ENCODE results near the gene EVPLL.
"Not testable (repeated sequence)": the region's sequence is repeated elsewhere in the genome, so short reads cannot be mapped to it uniquely, and the experiment has no call there.

The EVPLL gene

DNA sequence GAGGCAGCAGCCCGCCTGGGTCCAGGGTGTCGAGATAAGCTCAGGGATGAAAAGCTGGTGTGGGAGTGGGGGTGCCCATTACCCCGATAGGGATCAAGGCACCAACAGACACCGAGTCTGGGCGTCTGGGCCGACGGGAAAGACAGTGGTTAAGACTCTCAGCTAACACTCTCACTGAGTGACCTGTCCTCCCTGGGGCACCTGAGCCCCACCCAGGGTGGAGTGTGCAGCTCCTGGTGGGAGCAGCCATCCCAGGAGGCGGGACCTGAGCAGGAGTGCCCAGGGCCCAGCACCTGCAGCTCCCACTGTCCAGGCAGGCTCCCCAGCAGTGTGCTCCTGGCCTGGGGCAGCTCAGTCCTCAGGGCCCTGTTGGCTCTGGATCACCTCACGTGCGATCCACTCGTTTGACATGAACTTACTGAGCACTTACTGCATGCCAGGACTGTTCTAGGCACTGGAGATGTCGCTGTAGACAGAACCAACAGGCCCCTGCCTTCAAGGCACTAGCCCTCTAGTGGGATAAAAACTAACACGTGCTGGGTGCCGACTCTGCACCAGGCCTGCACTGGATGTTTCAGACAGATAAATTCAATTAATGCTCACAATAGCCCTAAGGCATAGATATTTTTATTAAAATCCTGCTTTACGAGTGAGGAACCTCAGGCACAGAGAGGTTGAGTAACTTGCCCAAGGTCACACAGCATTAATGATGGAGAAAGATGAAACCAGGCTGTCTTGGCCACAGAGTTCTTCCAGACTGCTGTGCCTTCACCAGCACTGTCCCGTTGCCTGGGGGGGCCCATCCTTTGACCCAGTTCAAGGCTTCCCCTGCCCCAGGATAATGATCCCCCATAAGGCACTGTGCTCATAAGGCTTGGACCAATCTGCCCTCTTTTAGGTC, 1.9 kb downstream of the EVPLL start:
- TF ChIP-seq, protein P1, sequence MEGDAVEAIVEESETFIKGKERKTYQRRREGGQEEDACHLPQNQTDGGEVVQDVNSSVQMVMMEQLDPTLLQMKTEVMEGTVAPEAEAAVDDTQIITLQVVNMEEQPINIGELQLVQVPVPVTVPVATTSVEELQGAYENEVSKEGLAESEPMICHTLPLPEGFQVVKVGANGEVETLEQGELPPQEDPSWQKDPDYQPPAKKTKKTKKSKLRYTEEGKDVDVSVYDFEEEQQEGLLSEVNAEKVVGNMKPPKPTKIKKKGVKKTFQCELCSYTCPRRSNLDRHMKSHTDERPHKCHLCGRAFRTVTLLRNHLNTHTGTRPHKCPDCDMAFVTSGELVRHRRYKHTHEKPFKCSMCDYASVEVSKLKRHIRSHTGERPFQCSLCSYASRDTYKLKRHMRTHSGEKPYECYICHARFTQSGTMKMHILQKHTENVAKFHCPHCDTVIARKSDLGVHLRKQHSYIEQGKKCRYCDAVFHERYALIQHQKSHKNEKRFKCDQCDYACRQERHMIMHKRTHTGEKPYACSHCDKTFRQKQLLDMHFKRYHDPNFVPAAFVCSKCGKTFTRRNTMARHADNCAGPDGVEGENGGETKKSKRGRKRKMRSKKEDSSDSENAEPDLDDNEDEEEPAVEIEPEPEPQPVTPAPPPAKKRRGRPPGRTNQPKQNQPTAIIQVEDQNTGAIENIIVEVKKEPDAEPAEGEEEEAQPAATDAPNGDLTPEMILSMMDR (IDR thresholded peaks at IDR 0.05) = no peak
- no peak overlapping the region for H3K4me3 ChIP-seq
- no peak for DNase-seq (ENCODE audit: low spot score)
- no peak overlapping the region for H3K27ac ChIP-seq

DNA sequence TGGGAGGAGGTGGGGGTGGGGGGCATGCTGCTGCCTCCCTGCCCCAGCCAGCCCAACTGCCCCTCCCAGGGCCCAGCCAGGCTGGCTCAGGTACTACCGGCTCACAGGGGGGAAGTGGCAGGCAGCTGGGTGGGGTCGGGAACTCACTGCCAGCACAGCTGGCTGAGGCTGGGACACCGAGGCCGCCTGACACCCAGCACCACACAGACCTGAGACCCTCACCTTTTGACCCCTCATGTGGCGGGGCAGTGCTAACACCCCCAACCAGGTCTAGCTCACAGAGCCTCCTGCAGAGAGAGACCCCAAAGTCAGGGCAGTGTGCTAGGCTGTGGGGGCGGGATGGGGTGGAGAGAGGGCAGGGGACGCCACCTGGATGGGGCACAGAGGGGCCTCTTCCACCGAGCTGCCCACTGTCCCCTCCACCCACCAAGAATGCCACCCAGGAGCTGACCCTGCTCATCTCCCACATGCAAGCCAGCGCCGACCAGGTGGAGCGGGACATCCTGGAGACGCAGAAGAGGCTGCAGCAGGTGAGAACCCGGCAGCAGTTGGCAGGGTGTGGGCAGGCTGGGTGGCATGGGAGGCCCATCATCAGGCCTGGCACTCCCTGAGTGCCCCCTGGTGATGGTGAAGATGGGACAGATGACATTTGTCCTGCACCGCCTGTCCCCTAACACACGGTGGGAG, 3.0 kb downstream of the EVPLL start:
- no peak overlapping the region for H3K27ac ChIP-seq
- H3K4me3 ChIP-seq = no peak overlapping the region
- TF ChIP-seq, protein P1 (IDR thresholded peaks at IDR 0.05) = no peak
- no peak for DNase-seq (ENCODE audit: low spot score)

DNA sequence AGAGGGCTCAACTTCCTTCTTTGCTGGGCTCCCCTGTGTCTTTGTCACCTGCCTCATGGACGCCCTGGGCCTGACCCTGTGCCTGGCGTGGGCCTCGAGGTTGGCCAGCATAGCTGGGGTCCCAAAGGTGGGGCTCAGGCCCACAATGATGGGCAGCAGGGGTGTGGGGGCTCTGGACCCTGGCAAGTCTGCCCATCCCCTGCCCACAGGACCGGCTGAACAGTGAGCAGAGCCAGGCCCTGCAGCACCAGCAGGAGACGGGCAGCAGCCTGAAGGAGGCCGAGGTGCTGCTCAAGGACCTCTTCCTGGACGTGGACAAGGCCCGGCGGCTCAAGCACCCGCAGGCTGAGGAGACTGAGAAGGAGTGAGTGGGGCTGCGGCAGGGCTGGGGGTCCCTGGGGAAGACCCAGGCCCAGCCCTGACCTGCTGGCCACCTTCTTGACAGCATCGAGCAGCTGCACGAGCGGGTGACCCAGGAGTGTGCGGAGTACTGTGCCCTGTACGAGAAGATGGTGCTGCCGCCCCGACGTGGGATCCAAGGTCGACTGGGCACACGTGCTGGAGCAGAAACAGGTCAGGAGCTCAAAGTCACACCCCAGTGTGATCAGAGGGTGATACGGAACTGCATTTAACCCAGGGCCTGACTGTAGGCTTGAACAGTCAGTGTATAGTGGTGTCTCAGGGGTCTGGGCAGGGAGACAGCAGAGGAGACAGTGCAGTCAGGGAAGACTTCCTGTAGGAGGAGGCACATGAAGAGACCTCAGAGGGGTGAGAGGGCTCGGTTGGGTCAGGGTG, 3.8 kb downstream of the EVPLL start:
- TF ChIP-seq, protein P1 (IDR thresholded peaks at IDR 0.05) = no peak
- no peak overlapping the region for H3K27ac ChIP-seq
- DNase-seq (ENCODE audit: low spot score) = no peak
- no peak overlapping the region for H3K4me3 ChIP-seq

DNA sequence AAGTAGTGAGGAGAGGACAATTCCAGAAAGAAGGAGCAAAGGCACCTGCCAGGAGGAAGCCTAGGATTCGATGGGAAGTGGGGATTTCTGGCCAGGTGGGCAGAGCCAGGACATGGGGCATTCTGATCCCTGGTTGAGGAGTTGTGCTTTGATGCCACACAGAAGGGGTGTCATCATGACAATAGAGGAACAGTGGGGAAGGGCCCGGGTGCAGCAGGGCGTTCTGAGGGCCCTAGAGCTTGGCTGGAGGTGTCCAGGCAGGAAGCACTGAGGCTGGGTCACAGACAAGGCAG, 4.3 kb downstream of the EVPLL start:
- H3K4me3 ChIP-seq = no peak overlapping the region
- no peak for DNase-seq (ENCODE audit: low spot score)
- no peak overlapping the region for H3K27ac ChIP-seq
- TF ChIP-seq, protein P1 (IDR thresholded peaks at IDR 0.05) = no peak

DNA sequence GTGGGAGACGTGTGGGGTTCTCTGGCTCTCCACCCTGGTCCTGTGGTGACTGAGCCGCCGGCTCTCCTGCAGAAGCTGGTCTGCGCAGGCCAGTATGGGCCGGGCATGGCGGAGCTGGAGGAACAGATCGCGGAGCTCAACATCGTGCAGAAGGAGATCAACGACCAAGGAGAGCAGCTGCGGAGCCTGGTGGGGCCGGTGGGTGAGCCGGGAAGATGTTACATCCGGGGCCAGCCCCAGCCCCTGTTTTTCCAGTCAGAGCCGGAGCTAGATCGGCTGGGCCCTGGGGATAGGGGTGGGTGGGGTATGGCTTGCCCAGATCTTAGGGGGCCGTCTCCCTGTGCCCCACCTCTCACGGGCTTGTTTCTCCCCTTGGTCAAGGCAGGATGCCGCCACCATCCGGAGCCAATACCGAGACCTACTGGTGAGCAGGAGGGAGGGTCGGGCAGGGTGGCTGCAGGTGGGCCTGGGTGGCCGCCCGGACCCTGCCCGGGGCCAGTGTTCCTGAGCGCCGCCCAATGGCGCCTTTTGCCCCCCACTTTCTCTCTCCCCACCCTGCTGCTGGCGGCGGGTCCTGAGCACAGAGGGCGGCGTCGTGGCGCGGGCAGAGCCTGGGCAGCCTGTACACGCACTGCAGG, 5.0 kb downstream of the EVPLL start:
- Histone ChIP-seq H3K27ac (no peak overlapping the region), H3K4me3 (no peak overlapping the region)
- no peak for DNase-seq (ENCODE audit: low spot score)
- TF ChIP-seq, protein P1 (IDR thresholded peaks at IDR 0.05) = no peak

DNA sequence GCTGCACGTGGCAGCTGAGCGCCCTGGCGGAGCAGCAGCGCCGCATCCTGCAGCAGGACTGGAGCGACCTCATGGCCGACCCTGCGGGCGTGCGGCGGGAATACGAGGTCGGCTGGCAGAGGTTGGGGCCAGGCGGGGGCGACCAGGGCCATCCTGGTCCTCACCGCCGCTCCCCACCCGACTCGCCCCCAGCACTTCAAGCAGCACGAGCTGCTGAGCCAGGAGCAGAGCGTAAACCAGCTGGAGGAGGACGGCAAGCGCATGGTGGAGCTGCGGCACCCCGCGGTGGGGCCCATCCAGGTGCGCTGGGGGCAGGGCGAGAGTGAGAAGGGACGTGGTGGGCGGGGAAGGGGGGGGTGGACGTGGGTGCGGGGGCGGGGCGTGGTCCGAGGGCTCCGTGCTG, 5.5 kb downstream of the EVPLL start:
- DNase-seq (ENCODE audit: low spot score); H3K4me3 ChIP-seq; H3K27ac ChIP-seq: not testable (repeated sequence)

DNA sequence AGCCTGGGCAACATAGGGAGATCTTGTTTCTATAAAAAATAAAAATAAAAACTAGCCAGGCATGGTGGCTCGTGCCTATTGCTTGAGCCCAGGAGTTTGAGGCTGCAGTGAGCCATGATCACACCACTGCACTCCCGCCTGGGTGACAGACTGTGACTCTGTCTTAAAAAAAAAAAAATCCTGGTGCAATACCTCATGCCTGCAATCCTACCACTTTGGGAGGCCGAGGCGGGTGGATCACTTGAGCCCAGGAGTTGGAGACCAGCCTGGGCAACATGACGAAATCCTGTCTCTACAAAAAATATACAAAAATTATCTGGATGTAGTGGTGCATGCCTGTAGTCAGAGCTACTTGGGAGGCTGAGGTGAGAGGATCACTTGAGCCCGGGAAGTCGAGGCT, 6.7 kb downstream of the EVPLL start:
- not testable (repeated sequence) for H3K27ac ChIP-seq; H3K4me3 ChIP-seq; DNase-seq (ENCODE audit: low spot score)

DNA sequence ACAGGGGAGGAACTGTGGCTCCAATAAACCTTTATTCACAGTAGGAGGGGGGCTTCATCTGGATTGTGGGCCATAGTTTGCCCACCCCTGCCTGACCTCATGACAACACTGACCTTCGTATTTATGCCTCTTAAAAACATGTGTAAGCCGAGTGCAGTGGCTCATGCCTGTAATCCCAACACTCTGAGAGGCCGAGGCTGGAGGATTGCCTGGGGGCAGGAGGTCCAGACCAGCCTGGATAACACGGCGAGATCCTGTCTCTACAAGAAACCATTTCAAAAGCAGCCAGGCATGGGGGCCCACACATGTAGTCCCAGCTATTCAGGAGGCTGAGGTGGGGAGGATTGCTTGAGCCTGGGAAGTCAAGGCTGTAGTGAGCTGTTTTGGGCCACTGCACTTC, 10.0 kb downstream of the EVPLL start:
- not testable (repeated sequence) for DNase-seq (ENCODE audit: low spot score); H3K27ac ChIP-seq; H3K4me3 ChIP-seq

DNA sequence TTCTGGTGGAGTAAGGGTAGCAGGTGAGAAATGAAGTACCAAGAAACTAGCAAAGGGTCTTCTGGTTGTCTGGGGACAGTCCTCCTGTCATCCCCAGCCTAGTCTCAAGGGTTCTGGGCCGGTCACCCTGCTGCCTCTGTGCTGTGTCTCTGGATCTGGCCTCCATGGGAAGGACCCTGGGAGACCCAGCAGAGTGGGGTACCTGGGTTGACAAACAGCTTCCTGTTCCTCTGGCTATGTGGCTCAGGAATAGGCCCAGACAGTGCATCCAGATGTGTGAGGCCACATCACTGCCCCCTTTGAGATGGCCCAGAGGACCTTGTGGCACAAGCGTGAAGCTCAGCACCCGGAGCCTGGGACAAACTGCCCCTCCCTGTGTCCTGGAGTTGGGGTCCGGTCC, 10.7 kb downstream of the EVPLL start:
- H3K27ac ChIP-seq; H3K4me3 ChIP-seq; DNase-seq (ENCODE audit: low spot score): not testable (repeated sequence)

DNA sequence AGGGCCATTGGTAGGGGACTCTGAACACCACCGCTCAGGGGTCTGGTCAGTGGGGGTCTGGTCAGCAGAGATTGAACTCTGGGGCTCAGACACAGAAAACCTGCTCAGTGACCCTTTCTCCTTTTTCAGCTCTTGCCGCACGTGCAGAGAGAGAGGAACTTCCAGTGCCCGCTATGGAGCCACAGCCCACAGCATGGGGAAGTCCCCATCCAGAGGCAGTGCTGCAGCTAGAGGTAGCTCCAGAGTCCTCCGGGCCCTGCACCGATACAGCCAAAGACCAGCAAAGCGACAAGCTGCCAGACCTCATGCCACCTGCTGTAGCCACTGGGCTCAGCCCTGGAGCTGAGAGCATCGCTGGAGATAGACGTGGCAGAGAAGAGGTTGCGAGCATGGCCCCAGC, 11.2 kb downstream of the EVPLL start:
- DNase-seq (ENCODE audit: low spot score); H3K4me3 ChIP-seq; H3K27ac ChIP-seq: not testable (repeated sequence)

DNA sequence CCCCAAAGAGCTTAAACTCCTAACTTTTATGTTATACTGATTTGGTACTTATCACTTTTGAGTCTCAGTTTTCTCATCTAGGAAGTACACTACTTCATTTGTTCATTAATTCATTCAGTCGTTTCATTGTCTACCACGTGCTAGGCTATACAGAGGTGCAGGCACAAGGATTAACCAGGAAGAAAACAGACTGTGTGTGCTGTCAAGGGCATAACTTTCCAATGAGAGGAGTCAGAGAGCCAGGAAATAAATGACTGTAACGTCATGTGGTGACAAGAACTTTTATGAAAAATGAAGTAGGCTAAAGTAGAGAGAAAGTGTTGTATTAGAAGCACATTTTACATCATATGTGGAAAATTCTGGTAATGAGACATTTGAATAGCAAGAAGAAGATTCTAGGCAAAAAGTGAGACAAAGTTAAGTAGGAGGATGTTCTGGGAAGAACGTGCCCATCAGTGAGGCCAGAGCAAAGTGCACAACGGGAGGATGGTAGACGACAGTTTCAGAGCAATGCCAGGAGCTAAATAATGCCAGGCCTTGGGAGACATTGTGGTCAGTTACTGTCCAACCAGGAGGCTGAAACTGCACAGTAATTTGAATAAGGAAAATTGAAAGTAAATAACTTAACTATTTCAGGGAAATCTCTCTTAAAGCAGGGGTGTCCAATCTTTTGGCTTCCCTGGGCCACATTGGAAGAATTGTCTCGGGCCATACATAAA, 24.5 kb downstream of the EVPLL start:
- not testable (repeated sequence) for H3K27ac ChIP-seq; DNase-seq (ENCODE audit: low spot score); H3K4me3 ChIP-seq

Data from coronary artery (tissue), 2 donors.